GM18867 (cell line): ENCODE measurements around the gene PRPF19.

Experiments
- ATAC-seq: cut with Tn5 transposase; IDR thresholded peaks from one replicate; pipeline ENCODE4 v1.9.1; 2021; ENCODE audit warnings: mild to moderate bottlenecking, moderate library complexity; ENCODE audit not compliant: unreplicated experiment

Gene PRPF19

GRCh38 chr11:60924110-60924905 is 17.9 kb upstream of the PRPF19 start, which contains the start of gene TMEM132A:
TMEM132A (plus strand) TSS chr11:60924460; CDS start chr11:60924634, 174 bp downstream.
- no peak for ATAC-seq

GRCh38 chr11:60923800-60924109 is 17.4 kb upstream of the PRPF19 start:
- no peak for ATAC-seq

GRCh38 chr11:60923326-60923725 is 16.9 kb upstream of the PRPF19 start:
- ATAC-seq, result no peak

GRCh38 chr11:60922906-60923305 is 16.5 kb upstream of the PRPF19 start:
- no peak for ATAC-seq

- ATAC-seq, result no peak
These were observed 15.5 kb upstream of the PRPF19 start for GRCh38 chr11:60921777-60922335.

GRCh38 chr11:60921259-60921658 is 14.9 kb upstream of the PRPF19 start:
- ATAC-seq, result no peak

GRCh38 chr11:60919956-60920355 is 13.6 kb upstream of the PRPF19 start:
- ATAC-seq, result no peak

GRCh38 chr11:60919320-60919719 is 12.9 kb upstream of the PRPF19 start:
- ATAC-seq, result no peak

- ATAC-seq, result no peak
These were observed 12.5 kb upstream of the PRPF19 start for GRCh38 chr11:60918939-60919265.

GRCh38 chr11:60918251-60918938 is 12.0 kb upstream of the PRPF19 start:
- ATAC-seq, result no peak

GRCh38 chr11:60917267-60917666 is 10.9 kb upstream of the PRPF19 start:
- ATAC-seq, result no peak

GRCh38 chr11:60916669-60917206 is 10.4 kb upstream of the PRPF19 start:
- ATAC-seq, result no peak

GRCh38 chr11:60915248-60915914 is 9.0 kb upstream of the PRPF19 start:
- peak; percentile 54 for ATAC-seq

GRCh38 chr11:60914633-60915247 is 8.4 kb upstream of the PRPF19 start:
- no peak for ATAC-seq

- ATAC-seq, result peak; percentile 46
These were observed 7.6 kb upstream of the PRPF19 start, which contains the start of gene TMEM109 for GRCh38 chr11:60913793-60914632. TMEM109 (plus strand) TSS chr11:60914158; CDS start chr11:60919694, 5,536 bp downstream.

- ATAC-seq, result no peak
These were observed 6.6 kb upstream of the PRPF19 start for GRCh38 chr11:60912851-60913528.

GRCh38 chr11:60912223-60912850 is 6.0 kb upstream of the PRPF19 start:
- ATAC-seq, result no peak

- no peak for ATAC-seq
These were observed 4.5 kb upstream of the PRPF19 start for GRCh38 chr11:60910711-60911380.
